HUES64 (cell line): ENCODE measurements around the gene COL5A2.

Experiments used
- H3K27ac ChIP-seq: 2 replicates; pipeline ENCODE4 v1.7.0; 2013; ENCODE audit warnings: low read depth, low read length, inconsistent platforms
- H3K27me3 ChIP-seq: 2 replicates; pipeline ENCODE4 v1.6.1; 2013; ENCODE audit warnings: mild to moderate bottlenecking, low read length; ENCODE audit not compliant: insufficient read depth
- H3K36me3 ChIP-seq: 2 replicates; pipeline ENCODE4 v1.6.1; 2013; ENCODE audit warnings: mild to moderate bottlenecking, low read length; ENCODE audit not compliant: insufficient read depth
- H3K4me1 ChIP-seq: 2 replicates; pipeline ENCODE4 v1.6.1; 2013; ENCODE audit warnings: mild to moderate bottlenecking, low read length, moderate library complexity; ENCODE audit not compliant: insufficient read depth
- H3K4me3 ChIP-seq: 2 replicates; pipeline ENCODE4 v1.5.1; 2013; ENCODE audit warnings: mild to moderate bottlenecking, low read length, moderate library complexity
- H3K9ac ChIP-seq: 2 replicates; pipeline ENCODE4 v1.6.1; 2013; ENCODE audit warnings: mild to moderate bottlenecking, low read depth, low read length
- H3K9me3 ChIP-seq: 2 replicates; pipeline ENCODE4 v1.6.1; 2013; ENCODE audit warnings: low read depth, low read length; ENCODE audit not compliant: insufficient read depth
- WGBS: fragments of 150-250, 120-280 bp; methylation state at CpG from one replicate; pipeline ENCODE4 v1.1.7; 2013; ENCODE audit warnings: missing lambda C conversion rate; 5-methylcytosine and 5-hydroxymethylcytosine counted together

The COL5A2 gene

DNA sequence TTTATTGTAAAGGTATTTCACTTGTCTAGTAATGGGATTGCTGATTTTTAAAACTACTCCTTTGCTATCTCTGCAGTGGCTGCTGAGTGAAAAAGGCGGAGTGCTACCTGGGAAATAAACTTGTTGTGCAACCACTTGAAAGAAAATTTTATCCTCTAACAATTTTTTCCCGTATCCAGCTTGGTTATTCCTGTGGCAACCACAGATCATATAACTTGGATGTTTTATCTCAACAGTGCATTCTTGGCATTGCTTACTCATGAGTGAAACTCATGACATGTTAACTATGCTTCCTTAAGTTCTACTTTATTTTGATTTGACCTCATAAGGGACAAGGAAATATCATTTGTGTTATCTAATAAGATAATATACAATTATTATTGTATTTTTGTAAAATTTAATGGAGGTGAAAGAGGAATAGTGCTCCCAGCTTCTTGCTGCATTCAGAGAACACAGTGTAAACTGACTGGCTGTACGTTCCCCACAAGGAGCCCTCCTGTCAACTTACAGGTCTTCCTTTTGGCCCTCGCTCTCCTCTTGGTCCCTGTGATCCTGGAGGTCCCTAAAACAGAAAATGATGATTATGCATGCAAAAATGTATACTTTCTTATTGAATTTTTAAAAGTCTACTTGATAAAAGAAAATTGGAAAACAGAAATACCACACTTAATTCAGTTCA, 82.7 kb downstream of the COL5A2 start:
- WGBS: 88% methylated on average over 4 of the region's 4 CpGs
- Histone ChIP-seq H3K27ac (no peak overlapping the region), H3K9me3 (no peaks in the 10 kb centered on the region), H3K27me3 (no peaks in the 10 kb centered on the region), H3K4me3 (no peak overlapping the region), H3K9ac (no peak overlapping the region), H3K36me3 (0 out of 2 replicates have a peak, but pooled peaks cover 2% of the 10 kb centered on the region), H3K4me1 (no peaks in the 10 kb centered on the region)

DNA sequence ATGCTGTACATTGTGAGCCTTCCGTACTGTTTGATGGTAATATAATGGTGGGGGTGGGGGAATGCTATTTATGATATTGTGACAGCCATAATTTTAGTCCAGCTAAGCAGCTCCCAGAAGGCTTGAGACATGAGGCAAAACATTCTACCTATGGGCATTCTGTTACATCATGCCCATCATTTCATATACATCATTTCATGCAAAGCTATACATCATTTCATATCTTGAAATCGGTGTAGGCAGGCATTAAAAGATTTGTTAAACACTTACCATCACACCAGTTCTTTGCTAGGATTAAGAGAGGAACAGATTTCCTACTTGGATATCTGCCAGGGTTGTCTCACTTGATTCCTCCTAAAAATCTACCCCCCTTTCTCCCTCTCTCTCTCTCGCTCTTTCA, 84.5 kb downstream of the COL5A2 start:
- WGBS: 89% methylated on average over 3 of the region's 3 CpGs
- Histone ChIP-seq H3K36me3 (0 out of 2 replicates have a peak, but pooled peaks cover 2% of the 10 kb centered on the region), H3K9ac (no peak overlapping the region), H3K27ac (no peak overlapping the region), H3K4me1 (no peaks in the 10 kb centered on the region), H3K9me3 (no peaks in the 10 kb centered on the region), H3K4me3 (no peak overlapping the region), H3K27me3 (no peaks in the 10 kb centered on the region)

DNA sequence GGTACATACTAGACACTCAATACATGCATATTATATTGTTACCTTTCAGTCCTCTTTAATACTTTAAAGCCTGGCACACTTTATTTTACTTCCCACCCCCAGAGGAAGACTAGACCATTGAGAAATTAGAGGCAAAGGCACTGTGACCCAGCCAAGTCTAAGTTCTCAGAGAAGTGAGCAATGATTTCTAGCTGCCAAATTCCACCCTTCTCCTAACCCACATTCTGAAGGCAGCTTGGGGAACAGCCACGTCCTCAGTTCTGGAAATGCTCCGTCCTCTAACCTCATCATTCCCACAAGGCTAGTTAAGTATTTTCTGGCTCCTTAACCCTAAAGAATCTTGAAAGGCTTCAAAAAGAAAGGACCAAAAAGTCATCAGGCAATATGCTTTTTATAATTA, 86.6 kb downstream of the COL5A2 start:
- Histone ChIP-seq H3K9me3 (no peaks in the 10 kb centered on the region), H3K4me1 (no peaks in the 10 kb centered on the region), H3K9ac (no peak overlapping the region), H3K27ac (no peak overlapping the region), H3K36me3 (0 out of 2 replicates have a peak, but pooled peaks cover 2% of the 10 kb centered on the region), H3K4me3 (no peak overlapping the region), H3K27me3 (no peaks in the 10 kb centered on the region)
- WGBS: 89% methylated on average over 2 of the region's 2 CpGs

DNA sequence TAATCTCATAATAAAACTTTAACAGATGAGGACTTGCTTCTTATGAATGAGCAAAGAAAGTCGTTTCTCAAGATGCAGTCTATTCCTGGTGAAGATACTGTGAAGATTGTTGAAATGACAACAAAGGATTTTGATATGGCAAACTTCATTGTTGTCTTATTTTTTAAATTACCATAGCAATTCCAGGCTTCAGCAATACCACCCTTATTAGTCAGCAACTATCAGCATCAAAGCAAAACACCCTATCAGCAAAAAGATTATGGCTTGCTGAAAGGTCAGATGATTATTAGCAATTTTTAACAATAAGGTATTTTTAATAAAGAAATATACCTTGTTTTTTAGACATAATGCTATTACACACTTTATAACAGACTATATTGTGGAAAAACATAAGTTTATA, 88.3 kb downstream of the COL5A2 start:
- Histone ChIP-seq H3K27ac (no peak overlapping the region), H3K27me3 (no peaks in the 10 kb centered on the region)
- WGBS: 72% methylated on average over 1 of the region's 1 CpG

DNA sequence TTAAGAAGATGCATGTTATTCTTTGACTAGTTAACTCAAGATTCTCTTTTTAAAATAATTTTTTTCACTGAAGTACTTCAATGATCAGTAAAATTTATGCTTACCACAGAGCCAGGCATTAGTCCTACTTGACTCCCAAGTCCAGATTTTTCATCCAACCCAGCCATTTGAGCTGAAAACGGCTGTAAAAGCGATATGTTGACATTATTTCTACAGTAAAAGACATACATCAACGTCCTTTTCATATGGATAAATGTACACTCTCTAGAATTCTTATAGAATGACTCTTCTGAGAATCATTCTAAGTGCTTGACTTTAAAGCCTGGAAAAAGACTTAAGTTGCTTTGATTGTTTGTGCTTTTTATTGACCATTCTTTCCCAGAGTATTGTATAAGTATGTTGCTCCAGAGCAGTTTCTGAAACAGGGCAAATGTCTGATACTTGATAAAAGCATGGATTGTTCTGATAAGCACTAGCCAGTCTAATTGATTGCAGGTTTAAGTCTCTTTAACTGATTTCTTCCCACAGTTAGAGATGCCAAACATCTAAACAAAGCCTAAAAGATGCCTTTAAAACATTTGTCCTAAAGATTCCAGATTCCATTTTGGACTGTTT, 90.9 kb downstream of the COL5A2 start:
- no peaks in the 10 kb centered on the region for H3K4me1 ChIP-seq
- H3K9me3 ChIP-seq: no peaks in the 10 kb centered on the region
- WGBS: 100% methylated on average over 3 of the region's 3 CpGs
- no peaks in the 10 kb centered on the region for H3K27me3 ChIP-seq
- 0 out of 2 replicates have a peak, but pooled peaks cover 2% of the 10 kb centered on the region for H3K36me3 ChIP-seq
- H3K27ac ChIP-seq: no peak overlapping the region
- no peak overlapping the region for H3K4me3 ChIP-seq
- no peak overlapping the region for H3K9ac ChIP-seq

More for the DNA sequence above, 88.3 kb downstream of the COL5A2 start:
- Histone ChIP-seq H3K36me3 (0 out of 2 replicates have a peak, but pooled peaks cover 2% of the 10 kb centered on the region), H3K4me3 (no peak overlapping the region), H3K9me3 (no peaks in the 10 kb centered on the region), H3K4me1 (no peaks in the 10 kb centered on the region), H3K9ac (no peak overlapping the region)

- Histone ChIP-seq H3K9ac (no peak overlapping the region), H3K27ac (no peak overlapping the region)
Measured at GRCh38 chr2:189086710-189087109, 92.9 kb downstream of the COL5A2 start.

GRCh38 chr2:189086250-189086649, 93.3 kb downstream of the COL5A2 start:
- Histone ChIP-seq H3K27ac (no peak overlapping the region), H3K9me3 (no peaks in the 10 kb centered on the region), H3K36me3 (0 out of 2 replicates have a peak, but pooled peaks cover 3% of the 10 kb centered on the region), H3K9ac (no peak overlapping the region), H3K4me3 (no peak overlapping the region), H3K27me3 (no peaks in the 10 kb centered on the region), H3K4me1 (0 out of 2 replicates have a peak, but pooled peaks cover 4% of the 10 kb centered on the region)
- 94% methylated on average over 1 of the region's 2 CpGs for WGBS

More at GRCh38 chr2:189086710-189087109, 92.9 kb downstream of the COL5A2 start:
- H3K4me3 ChIP-seq: no peak overlapping the region
- H3K36me3 ChIP-seq: 0 out of 2 replicates have a peak, but pooled peaks cover 3% of the 10 kb centered on the region
- H3K4me1 ChIP-seq: 0 out of 2 replicates have a peak, but pooled peaks cover 4% of the 10 kb centered on the region
- H3K27me3 ChIP-seq: no peaks in the 10 kb centered on the region
- H3K9me3 ChIP-seq: no peaks in the 10 kb centered on the region
- WGBS: 86% methylated on average over 1 of the region's 2 CpGs

- Histone ChIP-seq H3K4me3 (no peak overlapping the region), H3K4me1 (0 out of 2 replicates have a peak, but pooled peaks cover 4% of the 10 kb centered on the region), H3K9me3 (no peaks in the 10 kb centered on the region), H3K27ac (no peak overlapping the region), H3K9ac (no peak overlapping the region), H3K36me3 (0 out of 2 replicates have a peak, but pooled peaks cover 3% of the 10 kb centered on the region), H3K27me3 (no peaks in the 10 kb centered on the region)
- WGBS: 100% methylated on average over 2 of the region's 3 CpGs
Measured at GRCh38 chr2:189083606-189084005, 96.0 kb downstream of the COL5A2 start.

- Histone ChIP-seq H3K4me3 (no peak overlapping the region), H3K9ac (no peak overlapping the region), H3K36me3 (0 out of 2 replicates have a peak, but pooled peaks cover 3% of the 10 kb centered on the region), H3K27ac (no peak overlapping the region), H3K4me1 (0 out of 2 replicates have a peak, but pooled peaks cover 4% of the 10 kb centered on the region), H3K9me3 (no peaks in the 10 kb centered on the region), H3K27me3 (no peaks in the 10 kb centered on the region)
- WGBS: 89% methylated on average over 2 of the region's 2 CpGs
Measured at GRCh38 chr2:189083106-189083505, 96.5 kb downstream of the COL5A2 start.

DNA sequence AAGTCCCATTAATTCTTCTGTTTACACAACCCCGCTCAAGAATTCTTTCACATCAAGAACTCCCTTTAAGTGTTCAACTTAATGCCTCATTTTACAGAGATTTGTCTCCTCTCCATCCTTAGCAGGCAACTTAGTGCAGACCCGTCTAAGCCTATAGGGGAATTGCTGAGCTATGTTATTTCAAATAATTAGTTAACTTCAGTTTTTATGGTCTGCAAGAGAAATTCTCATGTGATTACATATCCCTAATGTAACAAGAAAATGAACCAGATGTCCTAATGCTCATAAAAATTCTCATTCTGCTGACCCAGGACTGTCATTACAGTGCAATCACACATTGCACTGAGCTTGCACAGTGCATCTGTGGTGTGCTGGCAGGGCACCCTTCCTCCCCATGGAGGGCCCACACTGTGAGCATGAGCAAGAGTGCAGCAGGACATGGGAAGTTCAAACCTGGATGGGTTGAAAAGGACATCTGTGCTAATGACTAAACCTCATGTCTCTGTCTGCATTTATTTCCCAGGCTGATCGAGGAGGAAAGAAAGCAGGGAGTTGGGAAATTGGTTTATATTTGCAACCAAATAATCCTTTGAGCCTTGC, 97.1 kb downstream of the COL5A2 start:
- no peak overlapping the region for H3K9ac ChIP-seq
- H3K9me3 ChIP-seq: no peaks in the 10 kb centered on the region
- 0 out of 2 replicates have a peak, but pooled peaks cover 4% of the 10 kb centered on the region for H3K4me1 ChIP-seq
- no peak overlapping the region for H3K27ac ChIP-seq
- 89% methylated on average over 1 of the region's 3 CpGs for WGBS
- no peak overlapping the region for H3K4me3 ChIP-seq
- 0 out of 2 replicates have a peak, but pooled peaks cover 3% of the 10 kb centered on the region for H3K36me3 ChIP-seq
- no peaks in the 10 kb centered on the region for H3K27me3 ChIP-seq

DNA sequence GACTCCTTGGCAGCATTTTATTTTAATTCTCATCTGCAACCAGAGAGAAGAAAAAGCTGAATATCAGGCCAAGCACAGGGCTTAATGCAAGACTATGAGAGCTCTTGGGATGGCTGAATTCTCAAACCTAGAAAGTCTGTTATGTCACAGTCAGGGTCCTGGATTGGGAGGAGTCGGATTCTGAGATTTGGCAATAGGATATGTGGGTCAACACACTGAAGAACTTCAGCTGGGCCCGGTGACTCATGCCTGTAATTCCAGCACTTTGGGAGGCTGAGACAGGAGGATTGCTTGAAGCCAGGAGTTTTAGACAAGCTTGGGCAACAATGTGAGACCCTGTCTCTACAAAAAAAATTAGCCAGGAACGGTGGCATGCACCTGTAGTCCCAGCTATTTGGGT, 103.0 kb downstream of the COL5A2 start:
- 61% methylated on average over 3 of the region's 3 CpGs for WGBS
- no peak overlapping the region for H3K4me3 ChIP-seq
- H3K4me1 ChIP-seq: no peaks in the 10 kb centered on the region
- H3K27me3 ChIP-seq: no peaks in the 10 kb centered on the region
- H3K36me3 ChIP-seq: 0 out of 2 replicates have a peak, but pooled peaks cover 4% of the 10 kb centered on the region
- H3K27ac ChIP-seq: no peak overlapping the region
- H3K9me3 ChIP-seq: no peaks in the 10 kb centered on the region
- no peak overlapping the region for H3K9ac ChIP-seq
